Lung (tissue), 12 donors: ENCODE results near the gene ETV7. TPM values are rescaled to one million over a fixed set of nuclear protein-coding genes. Genes with fewer than 3 reads are reported as not detected.

Experiments
- ATAC-seq: fragments of 200-7000 bp; cut with Tn5 transposase; one replicate; pipeline ENCODE4 v1.9.1; 2020; ENCODE audit warnings: moderate number of reproducible peaks; ENCODE audit not compliant: insufficient read depth, low FRiP score
- DNase-seq, 3 donors: peaks; one replicate each; pipeline ENCODE4 v3.0.0-alpha.2; 2013 to 2017
- H3K27ac ChIP-seq, 2 donors: one replicate each; pipeline ENCODE4 v1.5.1; 2013; ENCODE audit warnings: mild to moderate bottlenecking in 2 of 2, moderate library complexity in 2 of 2, control low read depth in 1 of 2, inconsistent platforms in 1 of 2, low read depth in 1 of 2, low read length in 1 of 2
- H3K27me3 ChIP-seq, 3 donors: one replicate each; pipeline ENCODE4 v1.5.1; 2013; ENCODE audit warnings: low read length in 2 of 3; ENCODE audit not compliant: control insufficient read depth in 3 of 3, insufficient read depth in 3 of 3
- H3K36me3 ChIP-seq, 4 donors: one replicate each; pipeline ENCODE4 v1.5.1; 2013; ENCODE audit warnings: low read length in 4 of 4, mild to moderate bottlenecking in 1 of 4, moderate library complexity in 1 of 4; ENCODE audit not compliant: control insufficient read depth in 4 of 4, insufficient read depth in 4 of 4
- H3K4me1 ChIP-seq, 5 donors: one replicate each; pipeline ENCODE4 v1.5.1; 2013; ENCODE audit warnings: low read length in 5 of 5, mild to moderate bottlenecking in 2 of 5, moderate library complexity in 1 of 5; ENCODE audit not compliant: control insufficient read depth in 5 of 5, insufficient read depth in 5 of 5
- H3K4me3 ChIP-seq: one replicate; pipeline ENCODE4 v1.5.1; 2013; ENCODE audit warnings: mild to moderate bottlenecking, control low read depth, moderate library complexity
- H3K9ac ChIP-seq, 2 donors: one replicate each; pipeline ENCODE4 v1.5.1; 2013; ENCODE audit warnings: low read length in 2 of 2, control low read depth in 1 of 2; ENCODE audit not compliant: insufficient read depth in 1 of 2
- H3K9me3 ChIP-seq, 4 donors: one replicate each; pipeline ENCODE4 v1.5.1; 2013; ENCODE audit warnings: low read length in 3 of 4, mild to moderate bottlenecking in 1 of 4, moderate library complexity in 1 of 4; ENCODE audit not compliant: control insufficient read depth in 4 of 4, insufficient read depth in 3 of 4
- CTCF ChIP-seq: IDR thresholded peaks from 2 replicates; pipeline ENCODE4 v1.5.1; 2012; ENCODE audit warnings: mild to moderate bottlenecking; ENCODE audit errors: control extremely low read depth, extremely low read depth
- WGBS, 2 donors: extraction: QIAGEN DNeasy Blood & Tissue Kit; methylation state at CpG; one replicate each; pipeline ENCODE4 v1.1.7; 2013; 5-methylcytosine and 5-hydroxymethylcytosine counted together
- polyA plus RNA-seq, 2 donors: library from polyadenylated mRNA; stranded (reverse); fragments of 200-250 nt; gene quantifications; one replicate each; pipeline ENCODE4 v1.2.1, GENCODE V29; 2013
- total RNA-seq, 2 donors: library from RNA; depleted of rRNA in 1 of 2; stranded (reverse); fragments of >200 nt in 1 of 2; gene quantifications; one replicate each; pipeline ENCODE4 v1.2.1, GENCODE V29; 2014 to 2021
- donor health status: control.
- donor health status: control.
- donor health status: Bipolar disorder and iron deficiency.
- donor health status: healthy.
- donor health status: DM: yes; HTN: yes; CAD: no.

ETV7 gene
- total and polyA plus RNA-seq, 4 donors, result 1.4 to 6.6 (median 3.6) TPM

GRCh38 chr6:36378936-36379335, 8.5 kb downstream of the ETV7 start:
- ATAC-seq (no peak), DNase-seq (no peak)
- Histone ChIP-seq H3K27me3 (no peaks in the 10 kb centered on the region), H3K4me3 (no peak overlapping the region), H3K4me1 (no peaks in the 10 kb centered on the region), H3K9ac (no peak overlapping the region), H3K9me3 (no peaks in the 10 kb centered on the region), H3K36me3 (no peaks in the 10 kb centered on the region), H3K27ac (no peak overlapping the region)
- 94 to 97% methylated on average over 10 of the region's 10 CpGs for WGBS, 2 donors
- no peak for TF ChIP-seq CTCF

DNA sequence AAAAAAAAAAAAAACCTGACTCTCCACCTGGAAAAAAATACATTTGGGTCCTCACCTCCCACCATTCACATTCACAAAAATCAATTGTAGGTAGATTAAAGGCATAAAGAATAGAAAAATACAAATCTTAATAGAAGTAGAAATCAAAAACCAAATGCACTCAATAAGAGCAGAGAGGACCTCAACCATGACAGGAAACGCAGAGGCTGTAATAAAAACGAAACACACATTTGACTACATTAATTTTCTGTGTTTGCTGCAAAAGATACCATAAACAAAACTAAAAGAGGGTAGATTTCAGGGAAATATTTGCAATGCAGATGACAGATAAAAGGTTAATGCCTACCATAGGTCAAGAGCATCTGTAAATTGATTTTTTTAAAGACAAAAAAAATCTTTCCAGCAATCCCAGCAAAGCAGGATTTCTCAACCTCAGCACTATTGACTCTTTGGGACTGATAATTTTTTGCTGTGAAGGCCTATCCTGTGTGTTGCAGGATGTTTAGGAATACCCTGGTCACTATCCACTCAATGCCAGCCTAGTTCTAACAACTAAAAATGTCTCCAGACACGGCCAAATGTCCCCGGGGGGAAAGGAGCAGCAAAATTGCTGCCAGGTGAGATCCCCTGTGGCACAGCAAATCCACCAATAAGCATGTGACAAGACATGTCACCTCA, 9.1 kb downstream of the ETV7 start:
- Histone ChIP-seq H3K4me3 (no peak overlapping the region), H3K9ac (no peak overlapping the region), H3K36me3 (no peaks in the 10 kb centered on the region), H3K27ac (no peak overlapping the region), H3K9me3 (no peaks in the 10 kb centered on the region), H3K27me3 (peaks cover 0 to 5% (median 0%) of the 10 kb centered on the region in 3 donors), H3K4me1 (no peaks in the 10 kb centered on the region)
- no peak for DNase-seq
- ATAC-seq, result no peak
- TF ChIP-seq CTCF, result no peak
- WGBS, 2 donors, result 88% methylated on average over 4 of the region's 4 CpGs

GRCh38 chr6:36377594-36377993, 9.9 kb downstream of the ETV7 start:
- WGBS, 2 donors, result 78 to 86% methylated on average over 5 of the region's 5 CpGs
- Histone ChIP-seq H3K4me3 (no peak overlapping the region), H3K9ac (no peak overlapping the region), H3K27me3 (peaks cover 0 to 6% (median 0%) of the 10 kb centered on the region in 3 donors), H3K9me3 (no peaks in the 10 kb centered on the region), H3K36me3 (no peaks in the 10 kb centered on the region), H3K27ac (no peak overlapping the region), H3K4me1 (no peaks in the 10 kb centered on the region)
- TF ChIP-seq CTCF, result no peak
- no peak for ATAC-seq
- DNase-seq, result no peak

- Histone ChIP-seq H3K27ac (no peak overlapping the region), H3K4me3 (no peak overlapping the region), H3K9me3 (no peaks in the 10 kb centered on the region), H3K9ac (no peak overlapping the region), H3K36me3 (peaks cover 0 to 1% (median 0%) of the 10 kb centered on the region in 4 donors), H3K27me3 (peaks cover 0 to 6% (median 0%) of the 10 kb centered on the region in 3 donors), H3K4me1 (no peaks in the 10 kb centered on the region)
- no peak for DNase-seq
- WGBS, 2 donors, result 97 to 98% methylated on average over 8 of the region's 8 CpGs
- ATAC-seq, result no peak
- no peak for TF ChIP-seq CTCF
Observed at GRCh38 chr6:36376742-36377141, 10.7 kb downstream of the ETV7 start.
